ENCODE measurements around the gene MGST1.
"Not testable (repeated sequence)": the region's sequence is repeated elsewhere in the genome, so short reads cannot be mapped to it uniquely, and the experiment has no call there.

MGST1 gene

GRCh38 chr12:16358878-16359277 is 11.4 kb downstream of the MGST1 start:
- DNase-seq: peak; percentile 7

GRCh38 chr12:16359512-16360491 is 12.4 kb downstream of the MGST1 start:
- DNase-seq: peak; percentile 47

GRCh38 chr12:16361142-16361783 is 13.8 kb downstream of the MGST1 start:
- no peak for DNase-seq

GRCh38 chr12:16362550-16362949 is 15.1 kb downstream of the MGST1 start:
- no peak for DNase-seq

GRCh38 chr12:16369156-16369555 is 21.7 kb downstream of the MGST1 start:
- DNase-seq: no peak

GRCh38 chr12:16370096-16370495 is 22.7 kb downstream of the MGST1 start:
- DNase-seq: no peak

- DNase-seq: not testable (repeated sequence)
These were observed 35.3 kb downstream of the MGST1 start for GRCh38 chr12:16382652-16383312.

GRCh38 chr12:16384732-16385131 is 37.3 kb downstream of the MGST1 start:
- no peak for DNase-seq

GRCh38 chr12:16385782-16386646 is 38.6 kb downstream of the MGST1 start:
- peak; percentile 70 for DNase-seq

- no peak for DNase-seq
These were observed 40.5 kb downstream of the MGST1 start for GRCh38 chr12:16387919-16388318.

- DNase-seq: peak; percentile 87
These were observed 42.1 kb downstream of the MGST1 start for GRCh38 chr12:16389594-16389993.

GRCh38 chr12:16392846-16393535 is 45.5 kb downstream of the MGST1 start:
- DNase-seq: no peak

GRCh38 chr12:16399101-16399500 is 51.7 kb downstream of the MGST1 start:
- no peak for DNase-seq

GRCh38 chr12:16401835-16402234 is 54.4 kb downstream of the MGST1 start:
- not testable (repeated sequence) for DNase-seq

- DNase-seq: no peak
These were observed 59.9 kb downstream of the MGST1 start for GRCh38 chr12:16407346-16407745.

All from HCEC 1CT (cell line).